Embryonic facial prominence (tissue), 1 donor: ENCODE results near the gene TARDBP.
"Not testable (repeated sequence)": the region's sequence is repeated elsewhere in the genome, so short reads cannot be mapped to it uniquely, and the experiment has no call there.

ENCODE experiments used
- DNase-seq: peaks from one replicate; pipeline ENCODE4 v3.0.0-alpha.2; 2016; ENCODE audit errors: extremely low spot score

TARDBP gene

GRCh38 chr1:10992864-10993263, 19.6 kb upstream of the TARDBP start:
- DNase-seq: no peak

- DNase-seq: no peak
Measured at GRCh38 chr1:10996100-10996499, 16.4 kb upstream of the TARDBP start.

GRCh38 chr1:11000526-11000925, 11.9 kb upstream of the TARDBP start:
- no peak for DNase-seq

- DNase-seq: no peak
Measured at GRCh38 chr1:11013160-11013531, 692 bp downstream of the TARDBP start.

GRCh38 chr1:11019358-11019757, 6.9 kb downstream of the TARDBP start:
- DNase-seq: not testable (repeated sequence)

GRCh38 chr1:11019971-11020370, 7.5 kb downstream of the TARDBP start:
- no peak for DNase-seq

GRCh38 chr1:11023201-11023600, 10.7 kb downstream of the TARDBP start:
- DNase-seq: no peak

GRCh38 chr1:11024154-11024873, 11.9 kb downstream of the TARDBP start:
- no peak for DNase-seq

- DNase-seq: no peak
Measured at GRCh38 chr1:11024874-11025203, 12.4 kb downstream of the TARDBP start.

- no peak for DNase-seq
Measured at GRCh38 chr1:11025618-11026017, 13.2 kb downstream of the TARDBP start.

- DNase-seq: no peak
Measured at GRCh38 chr1:11026052-11026451, 13.6 kb downstream of the TARDBP start.

- no peak for DNase-seq
Measured at GRCh38 chr1:11026903-11027302, 14.4 kb downstream of the TARDBP start.

- no peak for DNase-seq
Measured at GRCh38 chr1:11027316-11027715, 14.9 kb downstream of the TARDBP start.

GRCh38 chr1:11028018-11028417, 15.6 kb downstream of the TARDBP start:
- no peak for DNase-seq

GRCh38 chr1:11030865-11031264, 18.4 kb downstream of the TARDBP start:
- no peak for DNase-seq

- DNase-seq: no peak
Measured at GRCh38 chr1:11031624-11032262, 19.3 kb downstream of the TARDBP start.

GRCh38 chr1:11037019-11037739, 24.7 kb downstream of the TARDBP start:
- not testable (repeated sequence) for DNase-seq

- peak; percentile 67 for DNase-seq
Measured at GRCh38 chr1:11037740-11038182, 25.3 kb downstream of the TARDBP start.

- DNase-seq: no peak
Measured at GRCh38 chr1:11039351-11040104, 27.1 kb downstream of the TARDBP start.

GRCh38 chr1:11040105-11040429, 27.6 kb downstream of the TARDBP start:
- not testable (repeated sequence) for DNase-seq

- no peak for DNase-seq
Measured at GRCh38 chr1:11041048-11041447, 28.6 kb downstream of the TARDBP start.

GRCh38 chr1:11042065-11042464, 29.6 kb downstream of the TARDBP start:
- DNase-seq: no peak
